GM19240 (cell line): ENCODE measurements around the gene PLCD1.
"Not testable (repeated sequence)": the region's sequence is repeated elsewhere in the genome, so short reads cannot be mapped to it uniquely, and the experiment has no call there.

Experiments used
- DNase-seq: peaks from one replicate; pipeline ENCODE4 v3.0.0; 2011; ENCODE audit warnings: low spot score; ENCODE audit not compliant: insufficient read length

The PLCD1 gene

GRCh38 chr3:38029400-38030125 is at the start of gene PLCD1:
Gene PLCD1, minus strand, starts transcription at chr3:38029642. Its CDS starts 103 bp downstream, at chr3:38029539.
- DNase-seq, result no peak

- not testable (repeated sequence) for DNase-seq
Observed at GRCh38 chr3:38077073-38077472, 47.6 kb upstream of the PLCD1 start.

GRCh38 chr3:38070013-38070412 is 40.6 kb upstream of the PLCD1 start:
- DNase-seq, result no peak

- no peak for DNase-seq
Observed at GRCh38 chr3:38067508-38068233, 38.2 kb upstream of the PLCD1 start.

- not testable (repeated sequence) for DNase-seq
Observed at GRCh38 chr3:38064453-38064852, 35.0 kb upstream of the PLCD1 start.

GRCh38 chr3:38062809-38063208 is 33.4 kb upstream of the PLCD1 start:
- DNase-seq, result no peak

GRCh38 chr3:38059591-38059990 is 30.1 kb upstream of the PLCD1 start:
- no peak for DNase-seq

- no peak for DNase-seq
Observed at GRCh38 chr3:38059148-38059547, 29.7 kb upstream of the PLCD1 start.

GRCh38 chr3:38054499-38055001 is 25.1 kb upstream of the PLCD1 start:
- DNase-seq, result no peak

GRCh38 chr3:38053813-38054498 is 24.5 kb upstream of the PLCD1 start:
- not testable (repeated sequence) for DNase-seq

GRCh38 chr3:38053286-38053685 is 23.8 kb upstream of the PLCD1 start:
- not testable (repeated sequence) for DNase-seq

GRCh38 chr3:38051131-38051530 is 21.7 kb upstream of the PLCD1 start:
- no peak for DNase-seq

GRCh38 chr3:38049358-38050126 is 20.1 kb upstream of the PLCD1 start:
- no peak for DNase-seq

- no peak for DNase-seq
Observed at GRCh38 chr3:38047896-38048295, 18.5 kb upstream of the PLCD1 start.

- no peak for DNase-seq
Observed at GRCh38 chr3:38046821-38047220, 17.4 kb upstream of the PLCD1 start.

GRCh38 chr3:38046027-38046426 is 16.6 kb upstream of the PLCD1 start:
- DNase-seq, result no peak

- DNase-seq, result no peak
Observed at GRCh38 chr3:38043486-38043885, 14.0 kb upstream of the PLCD1 start.

- DNase-seq, result no peak
Observed at GRCh38 chr3:38040401-38040800, 11.0 kb upstream of the PLCD1 start.

GRCh38 chr3:38039899-38040261 is 10.4 kb upstream of the PLCD1 start:
- no peak for DNase-seq

GRCh38 chr3:38039101-38039898 is 9.9 kb upstream of the PLCD1 start, which contains the start of gene DLEC1:
Gene DLEC1, plus strand, starts transcription at chr3:38039208. Its CDS starts 18 bp downstream, at chr3:38039226.
- DNase-seq, result peak; percentile 90
